ENCODE data around the gene MYO16.
"Not testable (repeated sequence)": the region's sequence is repeated elsewhere in the genome, so short reads cannot be mapped to it uniquely, and the experiment has no call there.

Gene MYO16

DNA sequence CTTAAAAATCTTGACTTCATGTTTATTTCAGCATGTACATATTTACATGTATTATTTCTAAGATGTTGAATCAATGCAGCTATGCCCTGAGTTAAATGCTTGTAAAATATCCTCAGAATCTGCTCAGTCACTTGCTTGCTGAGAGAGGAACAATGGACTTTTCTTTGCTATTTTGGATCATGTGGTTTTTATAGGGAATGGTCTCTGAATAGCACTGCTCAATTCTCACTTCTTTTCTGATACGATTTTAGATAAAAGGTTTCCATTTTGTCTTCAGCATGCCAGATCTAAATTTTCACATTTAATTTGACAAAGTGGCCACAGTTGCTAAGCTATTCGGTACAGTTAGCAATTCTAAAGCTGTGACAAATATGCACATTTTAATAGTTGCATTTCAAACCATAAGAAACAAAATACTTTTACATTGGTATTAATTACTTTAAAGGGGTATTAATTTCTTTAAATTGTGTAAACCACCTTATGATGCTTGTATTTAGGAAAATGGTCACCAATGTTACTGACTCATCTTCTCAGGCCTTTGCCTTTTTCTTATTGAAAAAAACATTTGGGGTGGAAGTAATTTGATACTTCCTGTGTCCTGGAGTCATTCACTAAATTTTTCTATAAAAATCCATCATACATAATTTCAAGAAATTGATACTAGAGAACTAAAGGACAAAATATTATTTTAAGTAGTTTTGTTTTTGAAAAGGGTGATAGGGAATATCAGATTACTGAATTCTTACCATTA is 113.5 kb downstream of the MYO16 start:
- no peak for DNase-seq (ENCODE audit: low read depth)

DNA sequence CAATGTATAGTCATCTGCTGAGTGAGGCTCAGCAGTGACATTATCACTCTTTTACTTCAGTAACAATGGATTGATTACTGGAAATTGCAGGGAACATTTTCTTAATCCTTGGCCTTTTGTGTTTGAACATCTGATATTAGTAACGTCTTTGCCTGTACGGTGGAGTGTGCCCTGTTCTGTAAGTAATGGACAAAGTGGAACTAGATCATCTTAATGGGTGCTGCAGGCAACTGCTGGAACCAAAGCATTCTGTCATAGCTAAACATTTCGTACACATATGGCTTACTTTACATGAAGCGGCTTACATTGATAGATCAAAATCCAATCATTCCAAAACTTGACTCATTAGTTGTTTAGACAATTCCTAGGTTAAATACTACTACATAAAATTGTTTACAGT is 114.1 kb downstream of the MYO16 start:
- no peak for DNase-seq (ENCODE audit: low read depth)

GRCh38 chr13:108747843-108748242 is 118.4 kb downstream of the MYO16 start:
- no peak for DNase-seq (ENCODE audit: low read depth)

GRCh38 chr13:108752276-108752675 is 122.9 kb downstream of the MYO16 start:
- DNase-seq (ENCODE audit: low read depth): no peak

GRCh38 chr13:108755083-108755482 is 125.7 kb downstream of the MYO16 start:
- no peak for DNase-seq (ENCODE audit: low read depth)

DNA sequence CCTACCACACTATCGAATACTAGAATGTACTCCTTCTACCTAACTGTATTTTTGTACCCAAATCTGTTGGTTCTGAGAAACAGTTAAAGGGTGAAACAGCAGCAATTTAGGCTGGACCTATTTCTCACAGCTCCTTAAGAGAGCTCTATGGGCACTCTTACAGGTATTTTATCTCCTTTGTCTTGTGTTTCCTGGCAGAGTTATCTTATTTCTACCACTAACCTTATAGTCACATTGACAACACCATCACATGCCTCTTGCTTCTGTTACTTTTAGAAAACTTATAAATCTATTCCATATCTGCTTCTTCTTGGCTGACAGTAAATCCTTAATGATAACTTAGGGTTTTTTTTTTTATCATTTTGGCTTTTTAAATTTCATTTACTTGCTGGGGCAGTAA is 130.7 kb downstream of the MYO16 start:
- no peak for DNase-seq (ENCODE audit: low read depth)

DNA sequence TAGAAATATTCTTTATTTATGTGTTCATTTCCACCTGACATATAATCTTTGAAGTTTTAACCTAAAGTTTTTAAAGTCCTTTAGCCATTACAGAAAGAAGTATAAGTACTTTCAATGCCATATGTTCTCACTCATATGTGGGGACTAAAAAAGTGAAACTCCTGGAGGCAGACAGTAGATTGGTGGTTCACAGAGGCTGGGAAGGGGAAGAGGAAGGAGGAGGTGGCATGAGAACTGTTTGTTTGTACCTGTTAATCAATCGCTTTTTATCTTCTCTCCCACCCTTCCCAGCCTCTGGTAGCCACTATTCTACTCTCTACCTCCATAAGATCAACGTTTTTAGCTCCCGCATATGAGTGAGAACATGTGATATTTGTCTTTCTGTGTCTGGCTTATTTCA is 131.1 kb downstream of the MYO16 start:
- no peak for DNase-seq (ENCODE audit: low read depth)

DNA sequence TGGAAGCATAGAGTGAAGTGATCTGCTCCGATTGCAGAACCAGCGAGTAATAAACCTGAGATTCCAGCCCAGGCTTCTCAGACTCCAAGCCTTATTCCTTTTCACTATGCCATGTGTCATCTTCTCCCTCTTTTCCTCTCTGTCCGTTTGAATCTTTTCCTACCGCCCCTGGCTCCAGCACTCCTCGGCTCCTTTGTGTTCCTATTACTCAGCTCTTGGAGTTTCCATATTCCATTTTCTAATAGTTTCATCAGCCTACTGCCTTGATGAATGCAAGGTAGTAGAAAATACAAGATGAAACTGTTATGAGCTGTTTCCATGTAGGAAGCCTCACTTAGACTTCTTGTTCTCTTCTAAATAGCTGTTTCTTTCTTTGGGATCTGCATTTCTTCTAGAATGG is 138.6 kb downstream of the MYO16 start:
- DNase-seq (ENCODE audit: low read depth): no peak

DNA sequence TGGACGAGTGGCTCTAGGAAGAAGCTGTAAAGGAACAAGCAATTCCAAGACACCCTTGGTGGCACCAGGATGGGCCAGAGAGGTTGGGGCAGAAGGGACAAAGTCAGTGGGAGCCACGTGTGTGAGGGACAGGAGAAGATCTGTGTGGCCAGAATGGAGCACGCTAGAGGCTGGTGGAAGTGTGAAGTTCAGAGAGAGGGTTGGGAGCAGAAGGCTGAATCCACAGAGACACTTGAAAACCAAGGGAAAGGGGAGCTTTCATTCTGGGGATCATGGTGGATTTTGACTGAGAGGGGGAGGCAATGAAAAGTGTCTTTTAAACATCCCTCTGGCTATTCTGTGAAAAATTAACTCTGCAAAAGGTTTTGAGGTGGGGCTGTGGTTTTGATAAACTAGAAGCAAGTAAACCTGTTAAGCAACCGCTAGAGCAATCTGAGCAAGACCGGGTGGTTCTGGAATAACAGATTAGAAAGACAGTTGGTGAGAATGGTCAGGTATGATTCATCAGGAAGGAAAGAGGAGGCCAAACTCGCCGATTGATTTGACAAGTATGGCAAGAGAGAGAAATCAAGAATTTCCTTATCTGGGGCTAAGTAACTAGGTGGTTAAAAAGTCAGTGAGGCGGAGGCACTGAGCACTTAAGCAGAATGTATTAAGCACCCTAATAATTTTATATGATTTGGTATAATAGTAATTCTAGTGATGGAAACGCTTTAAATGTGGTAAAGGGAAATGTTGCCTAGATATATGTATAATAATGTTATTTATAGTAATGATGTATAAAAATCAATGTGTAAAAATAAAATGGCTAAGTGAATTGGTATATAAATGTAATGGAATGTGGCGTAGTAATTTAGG is 140.0 kb downstream of the MYO16 start:
- no peak for DNase-seq (ENCODE audit: low read depth)

DNA sequence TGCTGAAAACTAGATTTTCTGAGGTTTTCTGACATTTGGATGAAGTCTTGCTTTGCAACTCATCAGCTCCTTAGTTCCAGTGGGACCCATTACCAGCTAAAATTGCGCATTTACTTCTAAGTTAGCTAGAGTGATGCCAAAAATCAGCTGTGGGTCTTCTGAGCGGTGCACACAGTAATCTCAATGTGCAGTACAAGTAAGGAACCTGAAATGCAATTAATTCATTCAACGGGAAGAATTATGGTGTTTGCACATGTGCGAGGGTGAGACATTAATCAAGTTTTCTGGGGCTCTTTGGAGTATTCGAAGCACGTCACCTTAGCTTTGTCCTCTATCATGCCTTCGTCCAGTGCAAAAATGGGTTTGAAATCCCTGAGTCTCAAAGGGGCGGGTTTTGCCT is 146.2 kb downstream of the MYO16 start:
- no peak for DNase-seq (ENCODE audit: low read depth)

GRCh38 chr13:108776650-108777049 is 147.2 kb downstream of the MYO16 start:
- no peak for DNase-seq (ENCODE audit: low read depth)

- DNase-seq (ENCODE audit: low read depth): no peak
Observed at GRCh38 chr13:108777421-108778420, 148.3 kb downstream of the MYO16 start.

DNA sequence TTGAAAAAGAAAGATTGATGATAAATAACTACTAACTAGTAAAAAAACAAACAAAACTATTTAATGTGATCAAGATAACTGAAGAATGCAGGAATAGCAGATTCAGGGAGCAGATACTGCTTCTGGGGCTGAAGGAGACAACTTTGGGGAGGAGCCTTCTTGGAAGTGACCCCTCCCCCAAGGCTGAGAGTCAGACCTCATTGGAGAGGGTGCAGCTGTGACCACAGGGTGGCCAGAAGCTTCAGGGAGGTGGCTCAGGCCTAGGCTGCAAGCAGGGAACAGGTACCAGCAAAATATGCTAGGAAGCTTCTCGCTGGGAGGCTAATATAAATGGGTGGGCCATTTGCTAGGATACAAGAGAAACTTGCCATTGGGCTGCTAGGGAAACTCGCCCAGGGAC is 149.9 kb downstream of the MYO16 start:
- DNase-seq (ENCODE audit: low read depth): no peak

DNA sequence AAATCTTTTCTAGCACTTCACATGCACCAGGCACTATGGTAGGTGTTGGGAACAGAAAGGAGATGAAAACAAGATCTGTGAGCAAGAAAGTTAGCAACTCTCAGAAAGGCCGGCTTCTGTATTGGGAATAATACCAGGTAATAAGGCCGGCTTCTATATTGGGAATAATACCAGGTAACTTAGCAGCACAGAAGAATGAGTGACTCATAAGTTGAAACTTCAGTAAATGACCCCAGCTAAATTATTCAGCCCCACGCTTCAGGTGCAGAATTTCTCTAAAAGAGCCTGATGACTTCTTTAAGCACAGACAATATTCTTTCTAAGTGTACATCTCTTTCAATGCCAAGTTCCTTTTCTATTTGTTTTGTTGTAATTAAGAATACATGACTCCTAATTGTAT is 151.3 kb downstream of the MYO16 start:
- no peak for DNase-seq (ENCODE audit: low read depth)

DNA sequence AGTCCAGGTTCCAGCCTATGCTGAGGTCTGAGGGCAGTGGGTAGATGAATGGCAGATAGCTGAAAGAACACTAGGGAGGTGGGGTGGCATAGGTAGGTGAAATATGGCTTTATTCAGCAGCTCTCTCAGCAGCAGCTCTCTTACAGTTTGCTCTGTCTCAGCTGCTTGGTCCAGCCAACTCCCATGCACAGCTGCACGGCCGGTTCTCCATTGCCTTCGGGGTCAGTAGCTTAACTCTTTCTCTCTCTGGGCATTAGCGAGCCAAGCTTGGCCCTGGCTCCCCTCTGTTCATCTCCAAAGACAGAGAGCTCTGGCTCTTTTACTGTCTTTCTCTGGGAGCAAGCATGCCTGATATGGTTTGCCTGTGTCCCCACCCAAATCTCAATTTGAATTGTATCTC is 151.9 kb downstream of the MYO16 start:
- no peak for DNase-seq (ENCODE audit: low read depth)

DNA sequence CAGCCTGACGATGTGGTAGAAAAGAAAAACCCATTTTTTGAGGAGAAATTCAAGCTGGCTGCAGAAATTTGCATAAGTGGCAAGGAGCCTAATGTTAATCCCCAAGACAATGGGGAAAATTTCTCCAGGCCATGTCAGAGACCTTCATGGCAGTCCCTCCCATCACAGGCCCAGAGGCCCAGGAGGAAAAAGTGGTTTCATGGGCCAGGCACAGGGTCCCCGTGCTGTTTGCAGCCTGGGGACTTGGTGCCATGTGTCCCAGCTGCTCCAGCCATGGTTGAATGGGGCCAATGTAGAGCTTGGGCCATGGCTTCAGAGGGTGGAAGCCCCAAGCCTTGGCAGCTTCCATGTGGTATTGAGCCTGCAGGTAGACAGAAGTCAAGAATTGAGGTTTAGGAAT is 153.1 kb downstream of the MYO16 start:
- DNase-seq (ENCODE audit: low read depth): not testable (repeated sequence)

GRCh38 chr13:108785844-108786243 is 156.4 kb downstream of the MYO16 start:
- no peak for DNase-seq (ENCODE audit: low read depth)

- DNase-seq (ENCODE audit: low read depth): no peak
Observed at GRCh38 chr13:108786456-108787200, 157.2 kb downstream of the MYO16 start.

- no peak for DNase-seq (ENCODE audit: low read depth)
Observed at GRCh38 chr13:108787700-108788414, 158.4 kb downstream of the MYO16 start.

- DNase-seq (ENCODE audit: low read depth): no peak
Observed at GRCh38 chr13:108789476-108789875, 160.1 kb downstream of the MYO16 start.

DNA sequence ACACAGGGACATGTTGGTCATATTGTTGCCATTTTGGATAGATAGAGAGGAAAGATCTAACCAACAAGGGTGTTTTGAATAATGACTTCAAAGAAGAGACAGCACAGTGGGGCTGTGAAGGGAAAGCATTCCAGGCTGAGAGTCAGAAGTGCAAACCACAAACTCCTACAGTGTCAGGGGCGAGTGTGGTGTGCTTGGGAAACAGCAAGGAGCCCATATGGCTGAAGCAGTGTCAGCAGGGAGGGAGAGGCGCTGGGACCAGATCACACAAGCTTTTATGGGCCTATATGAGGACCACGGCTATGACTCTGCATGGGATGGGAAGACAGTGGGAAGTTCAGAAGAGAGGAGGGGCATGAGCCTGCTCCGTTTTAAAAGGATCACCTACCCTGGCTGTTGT is 166.4 kb downstream of the MYO16 start:
- no peak for DNase-seq (ENCODE audit: low read depth)
